WTC11 (cell line): ENCODE results near the gene EVL.

Experiments used
- FOXJ3 ChIP-seq: sonication (generic); formaldehyde crosslinking; IDR thresholded peaks from 2 replicates; pipeline ENCODE4 v1.9.0; 2021; ENCODE audit warnings: missing genetic modification reagents, mild to moderate bottlenecking, borderline replicate concordance
- MXD4 ChIP-seq: fragments of 250-450 bp; sonication (Bioruptor Pico); IDR thresholded peaks from 2 replicates; pipeline ENCODE4 v1.8.0; 2021; ENCODE audit warnings: mild to moderate bottlenecking, moderate library complexity, borderline replicate concordance
- NFYB ChIP-seq: sonication (generic); formaldehyde crosslinking; conservative IDR thresholded peaks from 2 replicates; pipeline ENCODE4 v1.8.0; 2022; ENCODE audit warnings: low read depth, missing genetic modification reagents
- NR1H2 ChIP-seq: sonication (generic); formaldehyde crosslinking; IDR thresholded peaks from 2 replicates; pipeline ENCODE4 v1.9.0; 2021; ENCODE audit warnings: mild to moderate bottlenecking, moderate library complexity, missing genetic modification reagents
- SP1 ChIP-seq: sonication (generic); formaldehyde crosslinking; conservative IDR thresholded peaks from 2 replicates; pipeline ENCODE4 v1.8.1; 2022; ENCODE audit warnings: missing genetic modification reagents
- TCF7 ChIP-seq: sonication (generic); formaldehyde crosslinking; IDR thresholded peaks from 2 replicates; pipeline ENCODE4 v1.8.0; 2022; ENCODE audit warnings: mild to moderate bottlenecking, low read depth, missing genetic modification reagents, moderate library complexity
- TEAD4 ChIP-seq: sonication (generic); formaldehyde crosslinking; IDR thresholded peaks from 2 replicates; pipeline ENCODE4 v1.8.0; 2022; ENCODE audit warnings: mild to moderate bottlenecking, missing genetic modification reagents
- ZNF263 ChIP-seq: sonication (generic); formaldehyde crosslinking; IDR thresholded peaks from 2 replicates; pipeline ENCODE4 v1.8.1; 2022; ENCODE audit warnings: low read depth, mild to moderate bottlenecking, moderate library complexity, missing genetic modification reagents
- TF ChIP-seq, protein P1 (sequence below): fragments of 200-600 bp; IDR thresholded peaks from 2 replicates; pipeline ENCODE4 v1.8.0; 2022; ENCODE audit warnings: antibody characterized with exemption
- TF ChIP-seq, protein P2 (sequence below): sonication (generic); formaldehyde crosslinking; IDR thresholded peaks from 2 replicates; pipeline ENCODE4 v1.8.0; 2022; ENCODE audit warnings: mild to moderate bottlenecking, missing genetic modification reagents
- TF ChIP-seq, protein P3 (sequence below): sonication (generic); formaldehyde crosslinking; IDR thresholded peaks from 2 replicates; pipeline ENCODE4 v1.8.0; 2022; ENCODE audit warnings: mild to moderate bottlenecking, missing genetic modification reagents
- TF ChIP-seq, protein P4 (sequence below): sonication (generic); formaldehyde crosslinking; IDR thresholded peaks from 2 replicates; pipeline ENCODE4 v1.8.1; 2022; ENCODE audit warnings: missing genetic modification reagents, borderline replicate concordance
- TF ChIP-seq, protein P5 (sequence below): sonication (generic); formaldehyde crosslinking; conservative IDR thresholded peaks from 2 replicates; pipeline ENCODE4 v1.8.1; 2022; ENCODE audit warnings: mild to moderate bottlenecking, missing genetic modification reagents
- TF ChIP-seq, protein P6 (sequence below): sonication (generic); formaldehyde crosslinking; IDR thresholded peaks from 2 replicates; pipeline ENCODE4 v1.8.1; 2022; ENCODE audit warnings: low read depth, missing genetic modification reagents, borderline replicate concordance

DNA sequence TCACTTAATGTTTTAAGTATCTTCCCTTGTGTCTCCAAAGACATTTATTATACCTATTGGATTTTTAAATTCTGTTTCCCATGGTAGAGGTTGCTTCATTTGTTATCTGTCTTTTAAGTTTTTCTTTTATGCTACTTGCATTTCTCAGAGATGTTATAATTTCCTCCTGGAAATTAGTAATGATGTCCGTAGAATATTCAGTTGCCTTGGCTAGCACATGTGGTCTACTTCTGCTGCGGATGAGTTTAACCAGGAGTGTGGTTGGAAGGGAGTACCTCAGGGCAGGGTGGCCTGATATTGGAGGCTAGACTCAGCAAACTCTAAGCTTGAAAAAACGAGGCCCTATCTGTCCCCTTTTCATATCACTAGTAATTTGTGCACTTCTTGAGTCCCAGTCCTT lies 8.8 kb upstream of the EVL start:
- TF ChIP-seq FOXJ3 (CRISPR knock-in tag) (no peak), SP1 (CRISPR knock-in tag) (no peak), ZNF263 (CRISPR knock-in tag) (no peak), TEAD4 (no peak), TCF7 (no peak), NR1H2 (no peak), MXD4 (no peak), NFYB (no peak)
- TF ChIP-seq, protein P1, sequence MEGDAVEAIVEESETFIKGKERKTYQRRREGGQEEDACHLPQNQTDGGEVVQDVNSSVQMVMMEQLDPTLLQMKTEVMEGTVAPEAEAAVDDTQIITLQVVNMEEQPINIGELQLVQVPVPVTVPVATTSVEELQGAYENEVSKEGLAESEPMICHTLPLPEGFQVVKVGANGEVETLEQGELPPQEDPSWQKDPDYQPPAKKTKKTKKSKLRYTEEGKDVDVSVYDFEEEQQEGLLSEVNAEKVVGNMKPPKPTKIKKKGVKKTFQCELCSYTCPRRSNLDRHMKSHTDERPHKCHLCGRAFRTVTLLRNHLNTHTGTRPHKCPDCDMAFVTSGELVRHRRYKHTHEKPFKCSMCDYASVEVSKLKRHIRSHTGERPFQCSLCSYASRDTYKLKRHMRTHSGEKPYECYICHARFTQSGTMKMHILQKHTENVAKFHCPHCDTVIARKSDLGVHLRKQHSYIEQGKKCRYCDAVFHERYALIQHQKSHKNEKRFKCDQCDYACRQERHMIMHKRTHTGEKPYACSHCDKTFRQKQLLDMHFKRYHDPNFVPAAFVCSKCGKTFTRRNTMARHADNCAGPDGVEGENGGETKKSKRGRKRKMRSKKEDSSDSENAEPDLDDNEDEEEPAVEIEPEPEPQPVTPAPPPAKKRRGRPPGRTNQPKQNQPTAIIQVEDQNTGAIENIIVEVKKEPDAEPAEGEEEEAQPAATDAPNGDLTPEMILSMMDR = no peak
- TF ChIP-seq, protein P2, sequence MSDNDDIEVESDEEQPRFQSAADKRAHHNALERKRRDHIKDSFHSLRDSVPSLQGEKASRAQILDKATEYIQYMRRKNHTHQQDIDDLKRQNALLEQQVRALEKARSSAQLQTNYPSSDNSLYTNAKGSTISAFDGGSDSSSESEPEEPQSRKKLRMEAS = no peak
- TF ChIP-seq, protein P3, sequence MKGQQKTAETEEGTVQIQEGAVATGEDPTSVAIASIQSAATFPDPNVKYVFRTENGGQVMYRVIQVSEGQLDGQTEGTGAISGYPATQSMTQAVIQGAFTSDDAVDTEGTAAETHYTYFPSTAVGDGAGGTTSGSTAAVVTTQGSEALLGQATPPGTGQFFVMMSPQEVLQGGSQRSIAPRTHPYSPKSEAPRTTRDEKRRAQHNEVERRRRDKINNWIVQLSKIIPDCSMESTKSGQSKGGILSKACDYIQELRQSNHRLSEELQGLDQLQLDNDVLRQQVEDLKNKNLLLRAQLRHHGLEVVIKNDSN (CRISPR knock-in tag) = no peak
- TF ChIP-seq, protein P4, sequence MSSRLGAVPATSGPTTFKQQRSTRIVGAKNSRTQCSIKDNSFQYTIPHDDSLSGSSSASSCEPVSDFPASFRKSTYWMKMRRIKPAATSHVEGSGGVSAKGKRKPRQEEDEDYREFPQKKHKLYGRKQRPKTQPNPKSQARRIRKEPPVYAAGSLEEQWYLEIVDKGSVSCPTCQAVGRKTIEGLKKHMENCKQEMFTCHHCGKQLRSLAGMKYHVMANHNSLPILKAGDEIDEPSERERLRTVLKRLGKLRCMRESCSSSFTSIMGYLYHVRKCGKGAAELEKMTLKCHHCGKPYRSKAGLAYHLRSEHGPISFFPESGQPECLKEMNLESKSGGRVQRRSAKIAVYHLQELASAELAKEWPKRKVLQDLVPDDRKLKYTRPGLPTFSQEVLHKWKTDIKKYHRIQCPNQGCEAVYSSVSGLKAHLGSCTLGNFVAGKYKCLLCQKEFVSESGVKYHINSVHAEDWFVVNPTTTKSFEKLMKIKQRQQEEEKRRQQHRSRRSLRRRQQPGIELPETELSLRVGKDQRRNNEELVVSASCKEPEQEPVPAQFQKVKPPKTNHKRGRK (CRISPR knock-in tag) = no peak
- TF ChIP-seq, protein P5, sequence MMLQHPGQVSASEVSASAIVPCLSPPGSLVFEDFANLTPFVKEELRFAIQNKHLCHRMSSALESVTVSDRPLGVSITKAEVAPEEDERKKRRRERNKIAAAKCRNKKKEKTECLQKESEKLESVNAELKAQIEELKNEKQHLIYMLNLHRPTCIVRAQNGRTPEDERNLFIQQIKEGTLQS (CRISPR knock-in tag) = no peak
- TF ChIP-seq, protein P6, sequence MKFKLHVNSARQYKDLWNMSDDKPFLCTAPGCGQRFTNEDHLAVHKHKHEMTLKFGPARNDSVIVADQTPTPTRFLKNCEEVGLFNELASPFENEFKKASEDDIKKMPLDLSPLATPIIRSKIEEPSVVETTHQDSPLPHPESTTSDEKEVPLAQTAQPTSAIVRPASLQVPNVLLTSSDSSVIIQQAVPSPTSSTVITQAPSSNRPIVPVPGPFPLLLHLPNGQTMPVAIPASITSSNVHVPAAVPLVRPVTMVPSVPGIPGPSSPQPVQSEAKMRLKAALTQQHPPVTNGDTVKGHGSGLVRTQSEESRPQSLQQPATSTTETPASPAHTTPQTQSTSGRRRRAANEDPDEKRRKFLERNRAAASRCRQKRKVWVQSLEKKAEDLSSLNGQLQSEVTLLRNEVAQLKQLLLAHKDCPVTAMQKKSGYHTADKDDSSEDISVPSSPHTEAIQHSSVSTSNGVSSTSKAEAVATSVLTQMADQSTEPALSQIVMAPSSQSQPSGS (CRISPR knock-in tag) = no peak
